ENCODE data around the gene CYP1A1.
"Not testable (repeated sequence)": the region's sequence is repeated elsewhere in the genome, so short reads cannot be mapped to it uniquely, and the experiment has no call there.

Gene CYP1A1

GRCh38 chr15:74725225-74725774 is at the start of gene CYP1A1:
Gene CYP1A1 (minus strand): TSS chr15:74725528. CDS start chr15:74723097, 2,431 bp downstream.
- no peak for DNase-seq (ENCODE audit: low read depth, low spot score)

- DNase-seq (ENCODE audit: low read depth, low spot score): no peak
Measured at GRCh38 chr15:74773731-74774252, 48.5 kb upstream of the CYP1A1 start.

- DNase-seq (ENCODE audit: low read depth, low spot score): no peak
Measured at GRCh38 chr15:74773329-74773728, 48.0 kb upstream of the CYP1A1 start.

- DNase-seq (ENCODE audit: low read depth, low spot score): no peak
Measured at GRCh38 chr15:74770211-74770903, 45.0 kb upstream of the CYP1A1 start.

- no peak for DNase-seq (ENCODE audit: low read depth, low spot score)
Measured at GRCh38 chr15:74769463-74770025, 44.2 kb upstream of the CYP1A1 start.

GRCh38 chr15:74768771-74769342 is 43.5 kb upstream of the CYP1A1 start:
- DNase-seq (ENCODE audit: low read depth, low spot score): no peak

- no peak for DNase-seq (ENCODE audit: low read depth, low spot score)
Measured at GRCh38 chr15:74768099-74768770, 42.9 kb upstream of the CYP1A1 start.

- no peak for DNase-seq (ENCODE audit: low read depth, low spot score)
Measured at GRCh38 chr15:74767167-74768098, 42.1 kb upstream of the CYP1A1 start.

- no peak for DNase-seq (ENCODE audit: low read depth, low spot score)
Measured at GRCh38 chr15:74763416-74763815, 38.1 kb upstream of the CYP1A1 start.

- DNase-seq (ENCODE audit: low read depth, low spot score): no peak
Measured at GRCh38 chr15:74762791-74763150, 37.4 kb upstream of the CYP1A1 start.

- DNase-seq (ENCODE audit: low read depth, low spot score): no peak
Measured at GRCh38 chr15:74758736-74759135, 33.4 kb upstream of the CYP1A1 start.

- DNase-seq (ENCODE audit: low read depth, low spot score): no peak
Measured at GRCh38 chr15:74754593-74755215, 29.4 kb upstream of the CYP1A1 start.

GRCh38 chr15:74752531-74752930 is 27.2 kb upstream of the CYP1A1 start:
- DNase-seq (ENCODE audit: low read depth, low spot score): no peak

GRCh38 chr15:74752011-74752410 is 26.7 kb upstream of the CYP1A1 start:
- DNase-seq (ENCODE audit: low read depth, low spot score): no peak

GRCh38 chr15:74750751-74751150 is 25.4 kb upstream of the CYP1A1 start:
- DNase-seq (ENCODE audit: low read depth, low spot score): no peak

- DNase-seq (ENCODE audit: low read depth, low spot score): no peak
Measured at GRCh38 chr15:74749832-74750231, 24.5 kb upstream of the CYP1A1 start.

GRCh38 chr15:74748322-74748946 is 23.1 kb upstream of the CYP1A1 start, which contains the start of gene CYP1A2:
Gene CYP1A2 (plus strand): TSS chr15:74748845. CDS start chr15:74749739, 894 bp downstream.
- DNase-seq (ENCODE audit: low read depth, low spot score): no peak

- DNase-seq (ENCODE audit: low read depth, low spot score): no peak
Measured at GRCh38 chr15:74746389-74746788, 21.1 kb upstream of the CYP1A1 start.

- no peak for DNase-seq (ENCODE audit: low read depth, low spot score)
Measured at GRCh38 chr15:74742422-74742821, 17.1 kb upstream of the CYP1A1 start.

- DNase-seq (ENCODE audit: low read depth, low spot score): not testable (repeated sequence)
Measured at GRCh38 chr15:74738239-74738638, 12.9 kb upstream of the CYP1A1 start.
